HFFc6 (cell line): ENCODE results near the gene GDAP2. TPM values are rescaled to one million over a fixed set of nuclear protein-coding genes. Genes with fewer than 3 reads are reported as not detected.

ENCODE experiments used
- DNase-seq: peaks from one replicate; pipeline ENCODE4 v3.0.0-alpha.2; 2018
- H3K27ac Mint-ChIP-seq: 2 replicates; pipeline ENCODE4 v1.8.0; 2020; ENCODE audit warnings: mild to moderate bottlenecking, mixed read lengths
- H3K27me3 Mint-ChIP-seq: 2 replicates; pipeline ENCODE4 v1.8.0; 2021; ENCODE audit warnings: mild to moderate bottlenecking, moderate library complexity, mixed read lengths; ENCODE audit not compliant: insufficient read depth
- H3K36me3 Mint-ChIP-seq: 2 replicates; pipeline ENCODE4 v1.8.0; 2021; ENCODE audit warnings: low read depth, mixed read lengths
- H3K4me1 Mint-ChIP-seq: 2 replicates; pipeline ENCODE4 v1.8.0; 2020; ENCODE audit warnings: low read depth, mixed read lengths
- H3K4me3 Mint-ChIP-seq: 2 replicates; pipeline ENCODE4 v1.8.0; 2020; ENCODE audit warnings: mild to moderate bottlenecking, moderate library complexity, mixed read lengths
- H3K9me3 Mint-ChIP-seq: 2 replicates; pipeline ENCODE4 v1.8.0; 2020; ENCODE audit warnings: mild to moderate bottlenecking, mixed read lengths
- CTCF ChIP-seq: fragments of 200-600 bp; sonication (generic); IDR thresholded peaks from 2 replicates; pipeline ENCODE4 v1.5.0; 2021; ENCODE audit warnings: antibody characterized with exemption, mild to moderate bottlenecking
- total RNA-seq, 6 experiments: library from RNA; stranded (reverse); fragmentation: NEBNext Ultra II Directional; extraction: Animal tissue kit (Norgen Biotek cat#: 25700); gene quantifications; 2 replicates in 1 of 6; 3 replicates in 5 of 6; pipeline ENCODE4 v1.2.3, GENCODE V29; 2021

The GDAP2 gene
- total RNA-seq, 6 experiments from 2014 or later = 21.6 to 29.8 (median 27.1) TPM

- no peak overlapping the region for H3K4me3 Mint-ChIP-seq
Measured at GRCh38 chr1:117967477-117967876, 38.1 kb upstream of the GDAP2 start.

DNA sequence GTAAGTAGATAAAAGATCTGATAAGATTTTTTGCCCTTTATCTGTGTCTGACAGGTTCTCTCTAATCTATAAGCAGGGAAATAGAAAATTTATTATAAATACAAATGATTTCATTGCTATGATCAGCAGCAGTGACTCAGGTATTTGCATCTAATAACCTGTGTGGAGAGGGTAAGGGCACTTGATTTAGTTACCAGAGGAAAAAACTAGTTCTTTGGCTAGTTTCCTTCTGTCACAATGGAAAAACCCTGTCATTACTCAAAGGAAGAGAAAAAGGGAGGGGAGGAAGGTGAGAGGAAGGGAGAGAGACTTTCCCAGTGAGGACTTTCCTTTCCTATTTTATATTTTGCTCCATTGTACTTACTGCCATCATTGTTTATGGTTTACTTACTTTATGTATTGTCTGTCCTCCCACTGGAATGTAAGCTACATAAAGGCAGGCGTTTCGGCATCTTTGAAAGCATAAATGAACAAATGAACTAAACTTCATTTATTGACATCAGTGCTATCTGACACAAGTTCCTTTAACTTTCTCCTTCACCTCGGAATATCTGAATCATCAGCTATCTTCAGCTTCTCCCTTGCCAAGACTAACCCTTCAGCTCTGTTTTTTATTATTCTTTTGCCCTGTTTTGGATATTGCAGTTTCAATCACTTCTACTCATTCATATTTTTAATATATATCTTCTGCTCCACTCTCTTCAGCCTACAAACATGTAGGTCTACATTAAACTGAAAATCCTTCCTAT lies 35.0 kb upstream of the GDAP2 start:
- Mint-ChIP-seq H3K4me1 (peaks cover 10% of the 10 kb centered on the region), H3K27me3 (no peaks in the 10 kb centered on the region; the same call in 1 of the 2 replicates), H3K9me3 (no peaks in the 10 kb centered on the region), H3K27ac (no peak overlapping the region), H3K36me3 (peaks cover 3% of the 10 kb centered on the region), H3K4me3 (no peak overlapping the region)
- no peak for DNase-seq
- TF ChIP-seq CTCF = no peak

More at GRCh38 chr1:117967477-117967876, 38.1 kb upstream of the GDAP2 start:
- no peaks in the 10 kb centered on the region; the same call in 1 of the 2 replicates for H3K27me3 Mint-ChIP-seq
- no peak overlapping the region for H3K27ac Mint-ChIP-seq
- no peaks in the 10 kb centered on the region for H3K9me3 Mint-ChIP-seq
- peak; percentile 5 for DNase-seq
- H3K4me1 Mint-ChIP-seq = peaks cover 6% of the 10 kb centered on the region
- peak; percentile 68 for TF ChIP-seq CTCF
- H3K36me3 Mint-ChIP-seq = no peaks in the 10 kb centered on the region

- Mint-ChIP-seq H3K4me1 (peaks cover 35% of the 10 kb centered on the region), H3K36me3 (peaks cover 39% of the 10 kb centered on the region), H3K4me3 (0 out of 2 replicates have a peak overlapping the region, but pooled peaks have one; percentile 26), H3K27ac (peak overlapping the region; percentile 65), H3K27me3 (no peaks in the 10 kb centered on the region), H3K9me3 (no peaks in the 10 kb centered on the region)
- peak; percentile 64 for DNase-seq
- TF ChIP-seq CTCF = no peak
Measured at GRCh38 chr1:117959364-117959763, 29.9 kb upstream of the GDAP2 start.

DNA sequence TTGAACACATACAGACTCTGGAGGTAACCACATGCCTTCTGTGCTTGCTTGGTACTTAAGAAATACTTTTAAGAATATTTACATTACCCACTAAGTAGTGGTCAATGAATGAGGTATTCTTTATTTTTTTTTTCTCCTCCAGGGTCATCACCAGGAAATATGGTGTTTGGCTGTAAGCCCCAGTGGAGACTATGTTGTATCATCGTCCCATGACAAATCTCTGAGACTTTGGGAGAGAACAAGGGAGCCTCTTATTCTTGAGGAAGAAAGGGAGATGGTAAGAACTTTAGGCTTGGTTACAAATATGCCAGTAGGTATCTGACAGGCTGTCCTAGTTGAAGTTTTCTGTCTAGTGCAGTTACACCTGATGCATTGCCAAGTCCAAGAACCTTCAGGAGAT lies 23.0 kb upstream of the GDAP2 start:
- no peak overlapping the region for H3K27ac Mint-ChIP-seq
- no peaks in the 10 kb centered on the region for H3K9me3 Mint-ChIP-seq
- H3K27me3 Mint-ChIP-seq = no peaks in the 10 kb centered on the region
- no peak for DNase-seq
- H3K36me3 Mint-ChIP-seq = peaks cover 37% of the 10 kb centered on the region
- H3K4me1 Mint-ChIP-seq = peaks cover 14% of the 10 kb centered on the region
- no peak for TF ChIP-seq CTCF
- H3K4me3 Mint-ChIP-seq = no peak overlapping the region

- H3K4me3 Mint-ChIP-seq = no peak overlapping the region
- H3K27ac Mint-ChIP-seq = no peak overlapping the region
- no peaks in the 10 kb centered on the region for H3K27me3 Mint-ChIP-seq
- no peak for TF ChIP-seq CTCF
- no peak for DNase-seq
- no peaks in the 10 kb centered on the region for H3K4me1 Mint-ChIP-seq
- H3K9me3 Mint-ChIP-seq = no peaks in the 10 kb centered on the region
- peaks cover 36% of the 10 kb centered on the region for H3K36me3 Mint-ChIP-seq
Measured at GRCh38 chr1:117942293-117942692, 12.9 kb upstream of the GDAP2 start.
